ENCODE results near the gene FOLR2.

GRCh38 chr11:72240461-72241290 lies 24.1 kb downstream of the FOLR2 start:
- TF ChIP-seq CTCF (IDR thresholded peaks at IDR 0.05; ENCODE audit: insufficient read depth, low read length, poor library complexity, severe bottlenecking) (no peak), EZH2phosphoT487 (conservative IDR thresholded peaks at IDR 0.05; ENCODE audit: low read length) (no peak)
